PC-3 (cell line): ENCODE measurements around the gene BCL11B.
A peak's percentile ranks its signal among the peaks of the same experiment; 100 is the strongest.

Experiments used
- CTCF ChIP-seq: fragments of 300-600 bp; sonication (generic); conservative IDR thresholded peaks from 2 replicates; pipeline ENCODE4 v1.5.1; 2017; ENCODE audit warnings: antibody characterized with exemption, low read depth, mild to moderate bottlenecking, low read length
- EZH2 ChIP-seq: fragments of 300-600 bp; sonication (generic); IDR thresholded peaks from one replicate; pipeline ENCODE4 v1.6.1; 2017; ENCODE audit warnings: antibody characterized with exemption, mild to moderate bottlenecking, low read length; ENCODE audit not compliant: unreplicated experiment
- EZH2phosphoT487 ChIP-seq: fragments of 300-600 bp; sonication (generic); IDR thresholded peaks from 2 replicates; pipeline ENCODE4 v1.6.1; 2018; ENCODE audit warnings: mild to moderate bottlenecking, antibody characterized with exemption, low read length, borderline replicate concordance

- TF ChIP-seq CTCF (peak; percentile 51), EZH2 (no peak), EZH2phosphoT487 (no peak)
Measured at GRCh38 chr14:99271951-99272631, at the start of gene BCL11B.
